ENCODE data around the gene CMTM1. TPM values are rescaled to one million over a fixed set of nuclear protein-coding genes. Genes with fewer than 3 reads are reported as not detected.

Gene CMTM1
- total RNA-seq, 1 experiment from 2014 or later, result 5.2 TPM

- ChIA-PET POLR2A (no interaction called here), RAD21 (ENCODE audit: low non-redundant PET in 1 of 2, low total read pairs in 2 of 2, uncharacterized antibody in 2 of 2, unreplicated experiment in 2 of 2) (no interaction called here)
Observed at GRCh38 chr16:66616592-66616991, 50.4 kb downstream of the CMTM1 start.

GRCh38 chr16:66617010-66617434, 50.8 kb downstream of the CMTM1 start:
- POLR2A ChIA-PET, result no interaction called here
- CTCF ChIA-PET, result interaction anchor here (4.3 kb wide), 1 partner anchor 8 kb away, joined by 41 read pairs; no protein-coding TSS in a partner anchor
- RAD21 ChIA-PET (ENCODE audit: low non-redundant PET in 1 of 2, low total read pairs in 2 of 2, uncharacterized antibody in 2 of 2, unreplicated experiment in 2 of 2), result no interaction called here
- Histone ChIP-seq H3K79me2 (ENCODE audit: insufficient read depth, low read length) (no peaks in the 10 kb centered on the region), H3K4me2 (ENCODE audit: low read length) (no peak overlapping the region), H3K9ac (ENCODE audit: low read length) (no peak overlapping the region), H3K36me3 (ENCODE audit: control insufficient read depth in 1 of 2, insufficient read depth in 2 of 2, low read length in 2 of 2) (peaks cover 6 to 23% of the 10 kb centered on the region in 2 experiments; a peak in 2 of 4 replicates), H2AFZ (ENCODE audit: low read depth, low read length, poor library complexity, severe bottlenecking) (no peak overlapping the region), H4K20me1 (ENCODE audit: insufficient read depth) (no peaks in the 10 kb centered on the region), H3K9me3 (ENCODE audit: control insufficient read depth in 1 of 2, insufficient read depth in 1 of 2, low read depth in 1 of 2, low read length in 2 of 2) (no peaks in the 10 kb centered on the region), H3K4me1 (ENCODE audit: control insufficient read depth in 1 of 2, insufficient read depth in 2 of 2, low read length in 2 of 2) (peaks cover 25 to 33% of the 10 kb centered on the region in 2 experiments), H3K27ac (ENCODE audit: low read depth, low read length) (no peak overlapping the region), H3K9me2 (ENCODE audit: insufficient read depth) (no peaks in the 10 kb centered on the region), H3K27me3 (ENCODE audit: insufficient read depth, low read length) (no peaks in the 10 kb centered on the region), H3K4me3 (replicated peaks in 1 of 2; ENCODE audit: low read depth in 1 of 2, low read length in 2 of 2) (no peak overlapping the region)
- ATAC-seq, result no peak
- no peak for DNase-seq (ENCODE audit: low read depth, low spot score)
- intact Hi-C loops (cut with micrococcal nuclease), result no loop called here
- no TSS peak for BruUV-seq (replicated peaks)
- no peak for TF ChIP-seq POLR2A (IDR thresholded peaks at IDR 0.05; ENCODE audit: borderline replicate concordance, extremely low read depth, insufficient read depth, insufficient read length)
- TF ChIP-seq CTCF (IDR thresholded peaks at IDR 0.05 in 2 of 3, conservative IDR thresholded peaks at IDR 0.05 in 1 of 3; ENCODE audit: borderline replicate concordance in 1 of 3, insufficient read depth in 1 of 3, low read depth in 2 of 3, low read length in 2 of 3), result no peak
- no peak for TF ChIP-seq EZH2 (IDR thresholded peaks at IDR 0.05)
- no peak for TF ChIP-seq CEBPB (IDR thresholded peaks at IDR 0.05; ENCODE audit: low read depth)
- no peak for TF ChIP-seq REST (IDR thresholded peaks at IDR 0.05; ENCODE audit: low read depth)
- TF ChIP-seq ZFX (IDR thresholded peaks at IDR 0.05), result no peak

More at GRCh38 chr16:66616592-66616991, 50.4 kb downstream of the CMTM1 start:
- TF ChIP-seq EGR1 (IDR thresholded peaks at IDR 0.05; ENCODE audit: low read depth), result no peak
- TF ChIP-seq RAD21 (IDR thresholded peaks at IDR 0.05; ENCODE audit: low read depth), result no peak
- no peak for TF ChIP-seq CTCF (IDR thresholded peaks at IDR 0.05 in 2 of 3, conservative IDR thresholded peaks at IDR 0.05 in 1 of 3; ENCODE audit: borderline replicate concordance in 1 of 3, insufficient read depth in 1 of 3, low read depth in 2 of 3, low read length in 2 of 3)
- no peak for TF ChIP-seq POLR2A (IDR thresholded peaks at IDR 0.05; ENCODE audit: borderline replicate concordance, extremely low read depth, insufficient read depth, insufficient read length)
- Histone ChIP-seq H3K4me1 (ENCODE audit: control insufficient read depth in 1 of 2, insufficient read depth in 2 of 2, low read length in 2 of 2) (peaks cover 25 to 33% of the 10 kb centered on the region in 2 experiments), H3K36me3 (ENCODE audit: control insufficient read depth in 1 of 2, insufficient read depth in 2 of 2, low read length in 2 of 2) (peaks cover 6 to 23% of the 10 kb centered on the region in 2 experiments; a peak in 2 of 4 replicates), H4K20me1 (ENCODE audit: insufficient read depth) (no peaks in the 10 kb centered on the region), H3K4me3 (replicated peaks in 1 of 2; ENCODE audit: low read depth in 1 of 2, low read length in 2 of 2) (no peak overlapping the region), H3K27ac (ENCODE audit: low read depth, low read length) (no peak overlapping the region), H3K27me3 (ENCODE audit: insufficient read depth, low read length) (no peaks in the 10 kb centered on the region), H3K79me2 (ENCODE audit: insufficient read depth, low read length) (no peaks in the 10 kb centered on the region), H3K9me3 (ENCODE audit: control insufficient read depth in 1 of 2, insufficient read depth in 1 of 2, low read depth in 1 of 2, low read length in 2 of 2) (no peaks in the 10 kb centered on the region), H3K9me2 (ENCODE audit: insufficient read depth) (no peaks in the 10 kb centered on the region), H3K4me2 (ENCODE audit: low read length) (no peak overlapping the region), H3K9ac (ENCODE audit: low read length) (no peak overlapping the region), H2AFZ (ENCODE audit: low read depth, low read length, poor library complexity, severe bottlenecking) (no peak overlapping the region)
- DNase-seq (ENCODE audit: low read depth, low spot score), result no peak
- CTCF ChIA-PET, result interaction anchor here (4.3 kb wide), 1 partner anchor 8 kb away, joined by 41 read pairs; no protein-coding TSS in a partner anchor
- no peak for ATAC-seq
- intact Hi-C loops (cut with micrococcal nuclease), result no loop called here
- no TSS peak for BruUV-seq (replicated peaks)
